ENCODE measurements around the gene RPL3. TPM values are rescaled to one million over a fixed set of nuclear protein-coding genes. Genes with fewer than 3 reads are reported as not detected.

The RPL3 gene
- total RNA-seq, 1 experiment from 2014 or later = 2,372 TPM

- no peak for DNase-seq (ENCODE audit: low read depth)
These were observed 18.3 kb downstream of the RPL3 start for GRCh38 chr22:39301108-39301507.

GRCh38 chr22:39300186-39300830 is 19.1 kb downstream of the RPL3 start:
- no peak for DNase-seq (ENCODE audit: low read depth)

- DNase-seq (ENCODE audit: low read depth) = no peak
These were observed 19.6 kb downstream of the RPL3 start for GRCh38 chr22:39299829-39300178.

GRCh38 chr22:39298241-39298987 is 21.0 kb downstream of the RPL3 start:
- no peak for DNase-seq (ENCODE audit: low read depth)

GRCh38 chr22:39297490-39298240 is 21.8 kb downstream of the RPL3 start:
- DNase-seq (ENCODE audit: low read depth) = no peak

- DNase-seq (ENCODE audit: low read depth) = no peak
These were observed 22.4 kb downstream of the RPL3 start for GRCh38 chr22:39296981-39297489.

GRCh38 chr22:39296535-39296934 is 22.9 kb downstream of the RPL3 start:
- DNase-seq (ENCODE audit: low read depth) = no peak

GRCh38 chr22:39294571-39295468 is 24.6 kb downstream of the RPL3 start:
- no peak for DNase-seq (ENCODE audit: low read depth)

- DNase-seq (ENCODE audit: low read depth) = no peak
These were observed 25.6 kb downstream of the RPL3 start for GRCh38 chr22:39293766-39294368.

GRCh38 chr22:39292561-39293074 is 26.8 kb downstream of the RPL3 start:
- DNase-seq (ENCODE audit: low read depth) = peak; percentile 90

GRCh38 chr22:39292031-39292462 is 27.4 kb downstream of the RPL3 start:
- no peak for DNase-seq (ENCODE audit: low read depth)

- DNase-seq (ENCODE audit: low read depth) = no peak
These were observed 27.9 kb downstream of the RPL3 start for GRCh38 chr22:39291523-39291922.

GRCh38 chr22:39290724-39291161 is 28.7 kb downstream of the RPL3 start:
- no peak for DNase-seq (ENCODE audit: low read depth)

GRCh38 chr22:39289975-39290720 is 29.3 kb downstream of the RPL3 start:
- DNase-seq (ENCODE audit: low read depth) = no peak

- no peak for DNase-seq (ENCODE audit: low read depth)
These were observed 29.9 kb downstream of the RPL3 start for GRCh38 chr22:39289533-39289932.

GRCh38 chr22:39288135-39288898 is 31.1 kb downstream of the RPL3 start:
- DNase-seq (ENCODE audit: low read depth) = no peak

GRCh38 chr22:39287076-39287725 is 32.2 kb downstream of the RPL3 start:
- no peak for DNase-seq (ENCODE audit: low read depth)

- no peak for DNase-seq (ENCODE audit: low read depth)
These were observed 34.4 kb downstream of the RPL3 start for GRCh38 chr22:39284983-39285382.

Measured in HT1080 (cell line).